DND-41 (cell line): ENCODE measurements around the gene NXPE3.

Source experiments
- ATAC-seq: fragments of 200-7000 bp; cut with Tn5 transposase; 3 replicates; pipeline ENCODE4 v1.9.1; 2021; ENCODE audit warnings: low read depth; ENCODE audit not compliant: insufficient read depth
- DNase-seq: peaks from one replicate; pipeline ENCODE4 v3.0.0-alpha.2; 2020
- H2AFZ ChIP-seq: 2 replicates; pipeline ENCODE4 v1.6.0; 2012; ENCODE audit warnings: low read depth, low read length
- H3K27ac ChIP-seq: 2 replicates; pipeline ENCODE4 v1.5.1; 2012; ENCODE audit warnings: low read length, inconsistent platforms
- H3K27me3 ChIP-seq: fragments of 200-600 bp; sonication (generic); 2 replicates; pipeline ENCODE4 v1.6.0; 2012; ENCODE audit warnings: low read length, mild to moderate bottlenecking, inconsistent platforms; ENCODE audit not compliant: insufficient read depth, poor library complexity
- H3K36me3 ChIP-seq: 2 replicates; pipeline ENCODE4 v1.5.1; 2012; ENCODE audit warnings: low read length, inconsistent platforms; ENCODE audit not compliant: insufficient read depth
- H3K4me1 ChIP-seq: 2 replicates; pipeline ENCODE4 v1.5.1; 2012; ENCODE audit warnings: mild to moderate bottlenecking, low read length; ENCODE audit not compliant: insufficient read depth
- H3K4me2 ChIP-seq: 2 replicates; pipeline ENCODE4 v1.6.0; 2012; ENCODE audit warnings: mild to moderate bottlenecking, moderate library complexity, low read length, inconsistent platforms; ENCODE audit not compliant: insufficient read depth
- H3K4me3 ChIP-seq, 2 experiments: fragments of 200-600 bp in 1 of 2; shearing (Covaris generic) in 1 of 2; 2 replicates each; pipeline ENCODE4 v1.5.1; 2012 to 2016; ENCODE audit warnings: inconsistent platforms in 2 of 2, low read length in 2 of 2, mild to moderate bottlenecking in 2 of 2, low read depth in 1 of 2, moderate library complexity in 1 of 2
- H3K79me2 ChIP-seq: 2 replicates; pipeline ENCODE4 v1.6.0; 2012; ENCODE audit warnings: low read length, inconsistent platforms; ENCODE audit not compliant: insufficient read depth
- H3K9ac ChIP-seq: 2 replicates; pipeline ENCODE4 v1.6.0; 2012; ENCODE audit warnings: low read depth, mild to moderate bottlenecking, inconsistent platforms, low read length, moderate library complexity
- H3K9me3 ChIP-seq: 2 replicates; pipeline ENCODE4 v1.5.1; 2012; ENCODE audit warnings: low read length, moderate library complexity, mild to moderate bottlenecking, inconsistent platforms; ENCODE audit not compliant: insufficient read depth, severe bottlenecking
- H4K20me1 ChIP-seq: 2 replicates; pipeline ENCODE4 v1.6.0; 2012; ENCODE audit warnings: low read length; ENCODE audit not compliant: insufficient read depth
- EZH2 ChIP-seq: IDR thresholded peaks from 3 replicates; pipeline ENCODE4 v1.6.1; 2012; ENCODE audit warnings: borderline replicate concordance, low read depth, mild to moderate bottlenecking, moderate library complexity, low read length, inconsistent platforms; ENCODE audit not compliant: severe bottlenecking
- TF ChIP-seq, protein P1 (sequence below): IDR thresholded peaks from 2 replicates; pipeline ENCODE4 v1.5.1; 2012; ENCODE audit warnings: borderline replicate concordance, low read length, moderate library complexity, mild to moderate bottlenecking; ENCODE audit not compliant: poor library complexity, severe bottlenecking; ENCODE audit errors: extremely low read depth

The NXPE3 gene

DNA sequence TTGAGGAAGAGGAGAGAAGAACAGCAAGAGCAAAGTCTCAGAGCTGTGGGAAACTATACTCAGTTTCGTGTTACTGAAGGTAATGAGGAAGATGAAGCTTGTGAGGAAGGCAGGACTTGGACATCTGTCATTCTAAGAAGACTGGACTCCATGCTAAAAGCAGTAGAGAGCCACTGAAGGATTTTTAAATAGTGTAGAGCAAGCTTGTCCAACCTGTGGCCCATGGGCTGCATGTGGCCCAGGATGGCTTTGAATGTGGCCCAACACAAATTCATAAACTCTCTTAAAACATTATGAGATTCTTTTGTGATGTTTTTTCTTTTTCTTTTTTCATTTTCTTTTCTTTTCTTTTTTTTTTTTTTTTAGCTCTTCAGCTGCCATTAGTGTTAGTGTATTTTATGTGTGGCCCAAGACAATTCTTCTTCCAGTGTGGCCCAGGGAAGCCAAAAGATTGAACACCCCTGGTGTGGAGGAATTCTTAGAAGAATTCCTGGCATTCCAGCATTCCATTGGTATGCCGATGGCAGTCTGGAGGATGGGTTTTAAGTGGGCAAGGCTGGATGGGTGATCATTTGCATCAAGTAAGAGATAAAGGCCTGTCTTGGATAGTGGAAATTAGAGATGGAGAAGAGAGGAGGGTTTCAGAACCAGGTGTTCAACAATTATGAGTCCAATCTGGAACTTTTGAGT lies 63.4 kb downstream of the NXPE3 start:
- ATAC-seq (no peak), DNase-seq (no peak)
- H3K4me1 ChIP-seq: no peaks in the 10 kb centered on the region
- no peaks in the 10 kb centered on the region for H3K79me2 ChIP-seq
- no peak overlapping the region for H2AFZ ChIP-seq
- no peak overlapping the region for H3K4me2 ChIP-seq
- H3K36me3 ChIP-seq: no peaks in the 10 kb centered on the region
- no peaks in the 10 kb centered on the region for H4K20me1 ChIP-seq
- TF ChIP-seq, protein P1, sequence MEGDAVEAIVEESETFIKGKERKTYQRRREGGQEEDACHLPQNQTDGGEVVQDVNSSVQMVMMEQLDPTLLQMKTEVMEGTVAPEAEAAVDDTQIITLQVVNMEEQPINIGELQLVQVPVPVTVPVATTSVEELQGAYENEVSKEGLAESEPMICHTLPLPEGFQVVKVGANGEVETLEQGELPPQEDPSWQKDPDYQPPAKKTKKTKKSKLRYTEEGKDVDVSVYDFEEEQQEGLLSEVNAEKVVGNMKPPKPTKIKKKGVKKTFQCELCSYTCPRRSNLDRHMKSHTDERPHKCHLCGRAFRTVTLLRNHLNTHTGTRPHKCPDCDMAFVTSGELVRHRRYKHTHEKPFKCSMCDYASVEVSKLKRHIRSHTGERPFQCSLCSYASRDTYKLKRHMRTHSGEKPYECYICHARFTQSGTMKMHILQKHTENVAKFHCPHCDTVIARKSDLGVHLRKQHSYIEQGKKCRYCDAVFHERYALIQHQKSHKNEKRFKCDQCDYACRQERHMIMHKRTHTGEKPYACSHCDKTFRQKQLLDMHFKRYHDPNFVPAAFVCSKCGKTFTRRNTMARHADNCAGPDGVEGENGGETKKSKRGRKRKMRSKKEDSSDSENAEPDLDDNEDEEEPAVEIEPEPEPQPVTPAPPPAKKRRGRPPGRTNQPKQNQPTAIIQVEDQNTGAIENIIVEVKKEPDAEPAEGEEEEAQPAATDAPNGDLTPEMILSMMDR: no peak
- TF ChIP-seq EZH2: no peak
- no peak overlapping the region for H3K4me3 ChIP-seq
- no peak overlapping the region for H3K9ac ChIP-seq
- H3K9me3 ChIP-seq: no peaks in the 10 kb centered on the region
- H3K27me3 ChIP-seq: no peaks in the 10 kb centered on the region
- no peak overlapping the region for H3K27ac ChIP-seq

DNA sequence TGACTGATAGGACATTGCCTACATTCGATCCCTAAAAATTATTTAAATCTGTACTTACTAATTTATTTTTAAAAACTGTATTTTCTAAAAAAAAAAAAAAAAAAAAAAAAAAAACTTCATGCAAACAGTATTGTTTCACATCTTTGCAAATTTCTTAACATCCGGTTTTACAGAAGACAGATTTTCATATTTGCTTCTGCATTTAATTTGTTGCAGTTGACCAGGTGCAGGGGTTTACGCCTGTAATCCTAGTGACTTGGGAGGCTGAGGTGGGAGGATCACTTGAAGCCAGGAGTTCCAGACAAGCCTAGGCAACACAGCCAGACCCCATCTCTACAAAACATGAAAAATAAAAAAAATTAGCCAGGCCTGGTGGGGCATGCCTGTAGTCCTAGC lies 63.9 kb downstream of the NXPE3 start:
- Histone ChIP-seq H3K4me1 (no peaks in the 10 kb centered on the region), H3K4me3 (no peak overlapping the region), H4K20me1 (no peaks in the 10 kb centered on the region), H3K27me3 (no peaks in the 10 kb centered on the region), H3K9me3 (no peaks in the 10 kb centered on the region), H3K9ac (no peak overlapping the region), H3K36me3 (no peaks in the 10 kb centered on the region), H3K4me2 (no peak overlapping the region), H3K79me2 (no peaks in the 10 kb centered on the region), H2AFZ (no peak overlapping the region), H3K27ac (no peak overlapping the region)
- DNase-seq (no peak), ATAC-seq (no peak)
- TF ChIP-seq EZH2: no peak
- TF ChIP-seq, protein P1: no peak

DNA sequence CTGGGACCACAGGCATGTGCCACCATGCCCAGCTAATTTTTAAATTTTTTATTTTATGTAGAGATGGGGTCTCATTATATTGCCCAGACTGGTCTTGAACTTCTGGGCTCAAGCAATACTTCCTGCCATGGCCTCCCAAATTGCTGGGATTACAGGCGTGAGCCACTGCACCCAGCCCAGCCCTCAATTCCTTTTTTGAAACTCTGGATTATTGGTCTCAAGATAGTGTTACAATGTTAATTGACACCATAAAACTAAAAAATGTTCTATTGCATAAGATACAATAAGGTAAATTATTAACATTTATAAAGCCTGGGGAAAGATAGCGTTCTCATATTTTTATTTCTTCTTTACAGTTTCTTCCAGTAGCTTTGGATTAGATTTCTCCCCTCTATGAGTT lies 66.4 kb downstream of the NXPE3 start:
- peaks cover 8% of the 10 kb centered on the region for H3K79me2 ChIP-seq
- no peak for ATAC-seq

More for the DNA sequence above, 66.4 kb downstream of the NXPE3 start:
- Histone ChIP-seq H2AFZ (no peak overlapping the region), H4K20me1 (no peaks in the 10 kb centered on the region), H3K27me3 (no peaks in the 10 kb centered on the region), H3K27ac (no peak overlapping the region), H3K36me3 (no peaks in the 10 kb centered on the region; the same call in 1 of the 2 replicates), H3K4me2 (no peak overlapping the region), H3K9ac (no peak overlapping the region), H3K4me3 (no peak overlapping the region), H3K4me1 (peaks cover 7% of the 10 kb centered on the region), H3K9me3 (no peaks in the 10 kb centered on the region)
- DNase-seq: no peak
- no peak for TF ChIP-seq EZH2
- TF ChIP-seq, protein P1: no peak
